ENCODE data around the gene GRID1.
A peak's percentile ranks its signal among the peaks of the same experiment; 100 is the strongest.
"Not testable (repeated sequence)": the region's sequence is repeated elsewhere in the genome, so short reads cannot be mapped to it uniquely, and the experiment has no call there.

GRID1 gene

GRCh38 chr10:86099542-86100334 lies 266.9 kb downstream of the GRID1 start:
- H3K36me3 ChIP-seq (ENCODE audit: control insufficient read depth, insufficient read depth, low read length) = no peaks in the 10 kb centered on the region
- no peak overlapping the region for H3K9ac ChIP-seq (ENCODE audit: low read length)
- H3K79me2 ChIP-seq (ENCODE audit: control insufficient read depth, insufficient read depth, low read length) = no peaks in the 10 kb centered on the region
- no peak overlapping the region for H3K4ac ChIP-seq (ENCODE audit: low read depth, low read length)
- no peaks in the 10 kb centered on the region for H3K4me1 ChIP-seq (ENCODE audit: control insufficient read depth, low read depth, low read length)
- no peak overlapping the region for H3K4me3 ChIP-seq (ENCODE audit: low read length)
- no peak overlapping the region for H3K23ac ChIP-seq (ENCODE audit: low read length)
- no peak overlapping the region for H3K56ac ChIP-seq (ENCODE audit: low read length)
- H2BK5ac ChIP-seq (ENCODE audit: low read length) = no peak overlapping the region
- H3K79me1 ChIP-seq (ENCODE audit: low read length) = no peaks in the 10 kb centered on the region
- no peak for DNase-seq
- H3K4me2 ChIP-seq (ENCODE audit: low read length) = no peak overlapping the region
- no peak overlapping the region for H2AK5ac ChIP-seq (ENCODE audit: low read length)
- no peak overlapping the region for H2BK15ac ChIP-seq (replicated peaks; ENCODE audit: low read depth)
- no peak overlapping the region for H3K18ac ChIP-seq (ENCODE audit: low read length)
- H3K27me3 ChIP-seq (ENCODE audit: insufficient read depth, low read length, poor library complexity) = no peaks in the 10 kb centered on the region
- H2BK120ac ChIP-seq (ENCODE audit: low read depth, low read length) = no peak overlapping the region
- no peak overlapping the region for H4K5ac ChIP-seq (ENCODE audit: low read length)
- no CpG with 5 or more reads among the region's 3 CpGs for WGBS (ENCODE audit: extremely low coverage, insufficient coverage, low lambda C conversion rate)
- no peak overlapping the region for H3K27ac ChIP-seq (ENCODE audit: low read depth, low read length)
- H4K8ac ChIP-seq (ENCODE audit: low read depth, low read length) = no peak overlapping the region

GRCh38 chr10:86098187-86098881 lies 268.3 kb downstream of the GRID1 start:
- Histone ChIP-seq H4K5ac (ENCODE audit: low read length) (no peak overlapping the region), H3K56ac (ENCODE audit: low read length) (no peak overlapping the region), H3K4me1 (ENCODE audit: control insufficient read depth, low read depth, low read length) (no peaks in the 10 kb centered on the region), H4K8ac (ENCODE audit: low read depth, low read length) (no peak overlapping the region), H3K9ac (ENCODE audit: low read length) (no peak overlapping the region), H3K4me2 (ENCODE audit: low read length) (no peak overlapping the region), H3K23ac (ENCODE audit: low read length) (no peak overlapping the region), H3K27ac (ENCODE audit: low read depth, low read length) (no peak overlapping the region), H2AK5ac (ENCODE audit: low read length) (no peak overlapping the region), H3K4me3 (ENCODE audit: low read length) (no peak overlapping the region), H3K4ac (ENCODE audit: low read depth, low read length) (no peak overlapping the region), H3K27me3 (ENCODE audit: insufficient read depth, low read length, poor library complexity) (no peaks in the 10 kb centered on the region), H3K79me2 (ENCODE audit: control insufficient read depth, insufficient read depth, low read length) (no peaks in the 10 kb centered on the region), H3K18ac (ENCODE audit: low read length) (no peak overlapping the region), H2BK15ac (replicated peaks; ENCODE audit: low read depth) (no peak overlapping the region), H3K79me1 (ENCODE audit: low read length) (no peaks in the 10 kb centered on the region), H3K36me3 (ENCODE audit: control insufficient read depth, insufficient read depth, low read length) (no peaks in the 10 kb centered on the region), H2BK120ac (ENCODE audit: low read depth, low read length) (no peak overlapping the region), H2BK5ac (ENCODE audit: low read length) (no peak overlapping the region)
- no CpG with 5 or more reads among the region's 5 CpGs for WGBS (ENCODE audit: extremely low coverage, insufficient coverage, low lambda C conversion rate)
- DNase-seq = no peak

- H3K27me3 ChIP-seq (ENCODE audit: insufficient read depth, low read length, poor library complexity); H3K4me2 ChIP-seq (ENCODE audit: low read length); H3K18ac ChIP-seq (ENCODE audit: low read length); H3K23ac ChIP-seq (ENCODE audit: low read length); H2BK15ac ChIP-seq (replicated peaks; ENCODE audit: low read depth); H3K56ac ChIP-seq (ENCODE audit: low read length); H3K4me1 ChIP-seq (ENCODE audit: control insufficient read depth, low read depth, low read length); H3K9ac ChIP-seq (ENCODE audit: low read length); DNase-seq; H2AK5ac ChIP-seq (ENCODE audit: low read length); H2BK5ac ChIP-seq (ENCODE audit: low read length); H2BK120ac ChIP-seq (ENCODE audit: low read depth, low read length); H3K79me1 ChIP-seq (ENCODE audit: low read length); H4K5ac ChIP-seq (ENCODE audit: low read length); H3K36me3 ChIP-seq (ENCODE audit: control insufficient read depth, insufficient read depth, low read length); H3K4ac ChIP-seq (ENCODE audit: low read depth, low read length); H3K79me2 ChIP-seq (ENCODE audit: control insufficient read depth, insufficient read depth, low read length); H3K27ac ChIP-seq (ENCODE audit: low read depth, low read length); H4K8ac ChIP-seq (ENCODE audit: low read depth, low read length); H3K4me3 ChIP-seq (ENCODE audit: low read length): not testable (repeated sequence)
- WGBS (ENCODE audit: extremely low coverage, insufficient coverage, low lambda C conversion rate) = no CpG with 5 or more reads among the region's 1 CpG
Measured at GRCh38 chr10:86095061-86095460, 271.5 kb downstream of the GRID1 start.

- WGBS (ENCODE audit: extremely low coverage, insufficient coverage, low lambda C conversion rate) = no CpG with 5 or more reads among the region's 1 CpG
- not testable (repeated sequence) for H4K5ac ChIP-seq (ENCODE audit: low read length); H3K56ac ChIP-seq (ENCODE audit: low read length); H3K36me3 ChIP-seq (ENCODE audit: control insufficient read depth, insufficient read depth, low read length); DNase-seq; H3K27ac ChIP-seq (ENCODE audit: low read depth, low read length); H3K79me1 ChIP-seq (ENCODE audit: low read length); H3K18ac ChIP-seq (ENCODE audit: low read length); H2BK15ac ChIP-seq (replicated peaks; ENCODE audit: low read depth); H3K27me3 ChIP-seq (ENCODE audit: insufficient read depth, low read length, poor library complexity); H2BK120ac ChIP-seq (ENCODE audit: low read depth, low read length); H3K9ac ChIP-seq (ENCODE audit: low read length); H3K4ac ChIP-seq (ENCODE audit: low read depth, low read length); H4K8ac ChIP-seq (ENCODE audit: low read depth, low read length); H3K23ac ChIP-seq (ENCODE audit: low read length); H2BK5ac ChIP-seq (ENCODE audit: low read length); H2AK5ac ChIP-seq (ENCODE audit: low read length); H3K4me2 ChIP-seq (ENCODE audit: low read length); H3K4me1 ChIP-seq (ENCODE audit: control insufficient read depth, low read depth, low read length); H3K79me2 ChIP-seq (ENCODE audit: control insufficient read depth, insufficient read depth, low read length); H3K4me3 ChIP-seq (ENCODE audit: low read length)
Measured at GRCh38 chr10:86092311-86092710, 274.3 kb downstream of the GRID1 start.

- H3K27me3 ChIP-seq (ENCODE audit: insufficient read depth, low read length, poor library complexity) = no peaks in the 10 kb centered on the region
- H2BK120ac ChIP-seq (ENCODE audit: low read depth, low read length) = no peak overlapping the region
- peak; percentile 8 for DNase-seq
- no peak overlapping the region for H2BK15ac ChIP-seq (replicated peaks; ENCODE audit: low read depth)
- H3K79me1 ChIP-seq (ENCODE audit: low read length) = no peaks in the 10 kb centered on the region
- H3K56ac ChIP-seq (ENCODE audit: low read length) = no peak overlapping the region
- H4K8ac ChIP-seq (ENCODE audit: low read depth, low read length) = no peak overlapping the region
- no peaks in the 10 kb centered on the region for H3K4me1 ChIP-seq (ENCODE audit: control insufficient read depth, low read depth, low read length)
- no peak overlapping the region for H3K4me3 ChIP-seq (ENCODE audit: low read length)
- no peak overlapping the region for H3K27ac ChIP-seq (ENCODE audit: low read depth, low read length)
- H3K23ac ChIP-seq (ENCODE audit: low read length) = no peak overlapping the region
- H2BK5ac ChIP-seq (ENCODE audit: low read length) = no peak overlapping the region
- H3K9ac ChIP-seq (ENCODE audit: low read length) = no peak overlapping the region
- H3K4me2 ChIP-seq (ENCODE audit: low read length) = no peak overlapping the region
- no peak overlapping the region for H3K4ac ChIP-seq (ENCODE audit: low read depth, low read length)
- no peak overlapping the region for H3K18ac ChIP-seq (ENCODE audit: low read length)
- no CpG with 5 or more reads among the region's 9 CpGs for WGBS (ENCODE audit: extremely low coverage, insufficient coverage, low lambda C conversion rate)
- no peaks in the 10 kb centered on the region for H3K79me2 ChIP-seq (ENCODE audit: control insufficient read depth, insufficient read depth, low read length)
- H2AK5ac ChIP-seq (ENCODE audit: low read length) = no peak overlapping the region
- H4K5ac ChIP-seq (ENCODE audit: low read length) = no peak overlapping the region
- no peaks in the 10 kb centered on the region for H3K36me3 ChIP-seq (ENCODE audit: control insufficient read depth, insufficient read depth, low read length)
Measured at GRCh38 chr10:86091216-86091615, 275.4 kb downstream of the GRID1 start.
